GM12878 (cell line): Measurements from ENCODE around the gene ZBTB7B.

ENCODE experiments used
- ATF2 ChIP-seq: IDR thresholded peaks from 2 replicates; pipeline ENCODE4 v1.6.1; 2012; ENCODE audit warnings: low read length, inconsistent platforms
- BACH1 ChIP-seq: fragments of 450-650 bp; IDR thresholded peaks from 2 replicates; pipeline ENCODE4 v1.6.1; 2017; ENCODE audit warnings: mild to moderate bottlenecking, borderline replicate concordance
- BCL11A ChIP-seq: IDR thresholded peaks from 2 replicates; pipeline ENCODE4 v1.6.1; 2011; ENCODE audit warnings: low read depth, low read length
- POLR2AphosphoS5 ChIP-seq: IDR thresholded peaks from 2 replicates; pipeline ENCODE4 v1.6.1; 2011; ENCODE audit warnings: mild to moderate bottlenecking, low read length, inconsistent platforms
- RAD21 ChIP-seq: IDR thresholded peaks from 2 replicates; pipeline ENCODE4 v1.6.1; 2011; ENCODE audit warnings: mild to moderate bottlenecking, low read depth, low read length, moderate library complexity; ENCODE audit not compliant: insufficient read depth
- TF ChIP-seq, protein P1 (sequence below): IDR thresholded peaks from 2 replicates; pipeline ENCODE4 v1.6.1; 2011; ENCODE audit warnings: borderline replicate concordance, low read depth, mild to moderate bottlenecking, moderate library complexity, mixed read lengths, low read length; ENCODE audit not compliant: insufficient read depth; ENCODE audit errors: extremely low read length

GRCh38 chr1:154987326-154987725, 15.3 kb upstream of the ZBTB7B start:
- no peak for TF ChIP-seq POLR2AphosphoS5
- no peak for TF ChIP-seq ATF2
- TF ChIP-seq, protein P1, sequence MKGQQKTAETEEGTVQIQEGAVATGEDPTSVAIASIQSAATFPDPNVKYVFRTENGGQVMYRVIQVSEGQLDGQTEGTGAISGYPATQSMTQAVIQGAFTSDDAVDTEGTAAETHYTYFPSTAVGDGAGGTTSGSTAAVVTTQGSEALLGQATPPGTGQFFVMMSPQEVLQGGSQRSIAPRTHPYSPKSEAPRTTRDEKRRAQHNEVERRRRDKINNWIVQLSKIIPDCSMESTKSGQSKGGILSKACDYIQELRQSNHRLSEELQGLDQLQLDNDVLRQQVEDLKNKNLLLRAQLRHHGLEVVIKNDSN: no peak
- no peak for TF ChIP-seq RAD21
- no peak for TF ChIP-seq BCL11A
- TF ChIP-seq BACH1: no peak
